GM21737 (cell line): ENCODE data around the gene LRRC36.
"Not testable (repeated sequence)": the region's sequence is repeated elsewhere in the genome, so short reads cannot be mapped to it uniquely, and the experiment has no call there.

Experiments
- ATAC-seq: cut with Tn5 transposase; IDR thresholded peaks from one replicate; pipeline ENCODE4 v1.9.1; 2021; ENCODE audit warnings: mild to moderate bottlenecking, moderate library complexity; ENCODE audit not compliant: unreplicated experiment

Gene LRRC36

GRCh38 chr16:67341250-67341649 lies 14.6 kb downstream of the LRRC36 start:
- no peak for ATAC-seq

GRCh38 chr16:67342616-67343015 lies 16.0 kb downstream of the LRRC36 start:
- no peak for ATAC-seq

GRCh38 chr16:67345401-67345800 lies 18.8 kb downstream of the LRRC36 start:
- ATAC-seq, result no peak

GRCh38 chr16:67346341-67346740 lies 19.7 kb downstream of the LRRC36 start:
- ATAC-seq, result no peak

GRCh38 chr16:67349172-67349571 lies 22.6 kb downstream of the LRRC36 start:
- ATAC-seq, result no peak

- ATAC-seq, result no peak
Measured at GRCh38 chr16:67350324-67350723, 23.7 kb downstream of the LRRC36 start.

GRCh38 chr16:67352463-67352862 lies 25.8 kb downstream of the LRRC36 start:
- not testable (repeated sequence) for ATAC-seq

- ATAC-seq, result no peak
Measured at GRCh38 chr16:67356396-67356795, 29.8 kb downstream of the LRRC36 start.

GRCh38 chr16:67357561-67357960 lies 30.9 kb downstream of the LRRC36 start:
- no peak for ATAC-seq

GRCh38 chr16:67359540-67360269 lies 33.1 kb downstream of the LRRC36 start:
- ATAC-seq, result not testable (repeated sequence)

GRCh38 chr16:67361038-67361437 lies 34.4 kb downstream of the LRRC36 start:
- ATAC-seq, result no peak

- ATAC-seq, result no peak
Measured at GRCh38 chr16:67364600-67365235, 38.1 kb downstream of the LRRC36 start.

- ATAC-seq, result no peak
Measured at GRCh38 chr16:67370661-67371060, 44.0 kb downstream of the LRRC36 start.

GRCh38 chr16:67372664-67373063 lies 46.0 kb downstream of the LRRC36 start:
- ATAC-seq, result no peak

- ATAC-seq, result not testable (repeated sequence)
Measured at GRCh38 chr16:67376012-67376411, 49.4 kb downstream of the LRRC36 start.

- no peak for ATAC-seq
Measured at GRCh38 chr16:67378642-67379041, 52.0 kb downstream of the LRRC36 start.

GRCh38 chr16:67383284-67383683 lies 56.7 kb downstream of the LRRC36 start:
- no peak for ATAC-seq

GRCh38 chr16:67384778-67385510 lies 58.3 kb downstream of the LRRC36 start:
- ATAC-seq, result no peak

GRCh38 chr16:67386861-67387455 lies 60.3 kb downstream of the LRRC36 start:
- ATAC-seq, result no peak

- ATAC-seq, result no peak
Measured at GRCh38 chr16:67387479-67388079, 61.0 kb downstream of the LRRC36 start.

- ATAC-seq, result no peak
Measured at GRCh38 chr16:67388191-67388590, 61.6 kb downstream of the LRRC36 start.
